Endothelial cell of umbilical vein (primary cell): ENCODE data around the gene NUAK1. TPM values are rescaled to one million over a fixed set of nuclear protein-coding genes. Genes with fewer than 3 reads are reported as not detected.
A peak's percentile ranks its signal among the peaks of the same experiment; 100 is the strongest.

Experiments
- BruUV-seq: library from RNA; stranded (reverse); fragments of 400-500 nt; replicated peaks from 2 replicates; lab custom pipeline; 2021; lab: Mats Ljungman, UMichigan
- CTCF ChIA-PET: fragments of 300-600, 350-600 bp; sonication (Branson Sonifier 250); formaldehyde crosslinking; loops from one replicate; lab custom pipeline; 2021; ENCODE audit warnings: antibody characterized with exemption, inconsistent platforms; lab: Charles Lee
- POLR2A ChIA-PET: fragments of 300-600, 350-600 bp; sonication (Branson Sonifier 250); formaldehyde crosslinking; loops from one replicate; lab custom pipeline; 2021; ENCODE audit warnings: antibody characterized with exemption, inconsistent platforms; lab: Charles Lee
- DNase-seq: peaks from one replicate; pipeline ENCODE4 v3.0.0-alpha.2; 2011; ENCODE audit warnings: low read depth, low spot score
- FAIRE-seq: peaks from 2 replicates; lab custom pipeline; 2011; peaks lifted over from hg19 to GRCh38; lab: Jason Lieb, UNC
- H2AFZ ChIP-seq: 2 replicates; pipeline ENCODE4 v1.6.0; 2012; ENCODE audit warnings: low read depth, low read length, control low read depth, inconsistent platforms
- H3K27ac ChIP-seq: 2 replicates; pipeline ENCODE4 v1.5.1; 2011; ENCODE audit warnings: low read depth, mild to moderate bottlenecking, control low read depth, low read length, moderate library complexity; ENCODE audit not compliant: insufficient read depth
- H3K27me3 ChIP-seq, 2 experiments: 2 replicates each; pipeline versions ENCODE4 v1.6.0 to v1.6.1; 2011; ENCODE audit warnings: low read length in 2 of 2, mixed read lengths in 1 of 2; ENCODE audit not compliant: control insufficient read depth in 2 of 2, insufficient read depth in 2 of 2
- H3K36me3 ChIP-seq, 2 experiments: 2 replicates in 1 of 2; 3 replicates in 1 of 2; pipeline ENCODE4 v1.5.1; 2011; ENCODE audit warnings: low read length in 2 of 2, mild to moderate bottlenecking in 1 of 2, moderate library complexity in 1 of 2; ENCODE audit not compliant: control insufficient read depth in 2 of 2, insufficient read depth in 2 of 2; ENCODE audit errors: extremely low read depth in 1 of 2
- H3K4me1 ChIP-seq: 3 replicates; pipeline ENCODE4 v1.5.1; 2011; ENCODE audit warnings: mild to moderate bottlenecking, low read length; ENCODE audit not compliant: control insufficient read depth, insufficient read depth; ENCODE audit errors: extremely low read depth
- H3K4me2 ChIP-seq: 2 replicates; pipeline ENCODE4 v1.6.1; 2011; ENCODE audit warnings: low read length, control low read depth, mixed read lengths; ENCODE audit not compliant: insufficient read depth
- H3K4me3 ChIP-seq, 3 experiments: fragments of 200-600 bp in 1 of 3; sonication (generic), shearing (Covaris generic) in 1 of 3; replicated peaks in 1 of 3; 2 replicates each; pipeline ENCODE4 v1.5.1; 2011 to 2016; ENCODE audit warnings: control low read depth in 3 of 3, low read length in 3 of 3, mild to moderate bottlenecking in 2 of 3, inconsistent platforms in 1 of 3, low read depth in 1 of 3, moderate library complexity in 1 of 3; ENCODE audit not compliant: insufficient read depth in 1 of 3
- H3K79me2 ChIP-seq: 2 replicates; pipeline ENCODE4 v1.6.0; 2012; ENCODE audit warnings: low read length, inconsistent platforms; ENCODE audit not compliant: control insufficient read depth, insufficient read depth
- H3K9ac ChIP-seq: replicated peaks from 2 replicates; pipeline ENCODE3; 2011; ENCODE audit warnings: low read length, control low read depth; ENCODE audit not compliant: insufficient read depth; ENCODE audit errors: extremely low read depth
- H3K9me1 ChIP-seq: replicated peaks from 3 replicates; pipeline ENCODE4 v1.6.0; 2011; ENCODE audit warnings: mild to moderate bottlenecking, low read length; ENCODE audit not compliant: control insufficient read depth, insufficient read depth; ENCODE audit errors: extremely low read depth
- H3K9me3 ChIP-seq: replicated peaks from 2 replicates; pipeline ENCODE4 v1.5.1; 2012; ENCODE audit warnings: low read length, inconsistent platforms; ENCODE audit not compliant: control insufficient read depth, insufficient read depth
- H4K20me1 ChIP-seq: replicated peaks from 2 replicates; pipeline ENCODE3; 2011; ENCODE audit warnings: mild to moderate bottlenecking, low read length; ENCODE audit not compliant: control insufficient read depth, insufficient read depth; ENCODE audit errors: extremely low read depth
- EZH2 ChIP-seq: IDR thresholded peaks from 2 replicates; pipeline ENCODE4 v1.6.1; 2012; ENCODE audit warnings: borderline replicate concordance, low read depth, mild to moderate bottlenecking, moderate library complexity, low read length, inconsistent platforms; ENCODE audit not compliant: severe bottlenecking
- FOS ChIP-seq: IDR thresholded peaks from 2 replicates; pipeline ENCODE4 v1.6.1; 2011; ENCODE audit warnings: mild to moderate bottlenecking, low read length, moderate library complexity, borderline replicate concordance; ENCODE audit not compliant: insufficient read depth
- JUN ChIP-seq: IDR thresholded peaks from 2 replicates; pipeline ENCODE4 v1.6.1; 2011; ENCODE audit warnings: borderline replicate concordance, low read depth; ENCODE audit not compliant: insufficient read length, insufficient read depth
- MAX ChIP-seq: IDR thresholded peaks from 2 replicates; pipeline ENCODE4 v1.6.1; 2011; ENCODE audit not compliant: insufficient read depth, insufficient read length
- MYC ChIP-seq: IDR thresholded peaks from one replicate; pipeline ENCODE4 v1.6.1; 2011; ENCODE audit warnings: mild to moderate bottlenecking, low read depth, low read length
- POLR2A ChIP-seq: IDR thresholded peaks from 2 replicates; pipeline ENCODE4 v1.6.1; 2012; ENCODE audit warnings: low read depth, mild to moderate bottlenecking, control low read depth, low read length
- POLR2AphosphoS5 ChIP-seq: IDR thresholded peaks from 2 replicates; pipeline ENCODE4 v1.6.1; 2012; ENCODE audit warnings: low read depth, mild to moderate bottlenecking, control low read depth, low read length, moderate library complexity; ENCODE audit not compliant: insufficient read depth
- dilution Hi-C: fragments of 300-500 bp; cut with MboI; formaldehyde crosslinking; loops from one replicate; pipeline ENCODE4 v1.15.0; 2019; ENCODE audit warnings: low sequenced_read_pairs; ENCODE audit not compliant: extremely low pct_ligation_motif_present
- intact Hi-C: fragments of 100-400 bp; cut with micrococcal nuclease; formaldehyde crosslinking; loops from one replicate; pipeline ENCODE4 v1.10.0; 2022
- polyA plus RNA-seq, 4 experiments: library from polyadenylated mRNA; depleted of rRNA in 3 of 4; stranded (reverse) in 3 of 4; unstranded in 1 of 4; fragments of >200 nt; gene quantifications; 2 replicates each; pipeline versions ENCODE4 v1.2.1 to v1.2.3, GENCODE V29; 2011 to 2012; ENCODE audit warnings: missing spikeins in 1 of 4
- total RNA-seq: library from RNA; stranded (reverse); gene quantifications from 2 replicates; pipeline ENCODE4 v1.2.3, GENCODE V29; 2021
- TF ChIP-seq, protein P1 (sequence below), 2 donors: IDR thresholded peaks; 1 replicate in 1 of 2; 2 replicates in 1 of 2; pipeline ENCODE4 v1.5.1; 2011; ENCODE audit warnings: low read length in 2 of 2, mild to moderate bottlenecking in 2 of 2, moderate library complexity in 2 of 2, control low read depth in 1 of 2, inconsistent platforms in 1 of 2, low read depth in 1 of 2; ENCODE audit not compliant: insufficient read depth in 1 of 2; ENCODE audit errors: extremely low read depth in 1 of 2

NUAK1 gene
- total and polyA plus RNA-seq, 2 donors (not counting 3 experiments of a cell fraction or from before 2014, with no cell fraction given): 34.2 to 39.7 TPM

- no peaks in the 10 kb centered on the region for H3K9me3 ChIP-seq
- H3K27me3 ChIP-seq: no peaks in the 10 kb centered on the region
- no peak overlapping the region for H3K27ac ChIP-seq
- H2AFZ ChIP-seq: no peak overlapping the region
- no peaks in the 10 kb centered on the region for H3K79me2 ChIP-seq
- ChIA-PET CTCF (interaction anchor here (0.6 to 2.1 kb wide), 9 partner anchors 9 to 131 kb away, joined by 3 to 17 read pairs (median 3); partner anchors contain the start of gene NUAK1), POLR2A (no interaction called here)
- dilution Hi-C loops: no loop called here
- H3K9ac ChIP-seq: no peak overlapping the region
- peaks cover 0 to 25% of the 10 kb centered on the region in 2 experiments for H3K36me3 ChIP-seq
- FAIRE-seq (peak; percentile 93), DNase-seq (peak; percentile 85)
- peaks cover 20% of the 10 kb centered on the region for H3K4me1 ChIP-seq
- intact Hi-C loops: loop anchor here (1.0 kb wide), 1 partner anchor 11 kb away; no protein-coding TSS in a partner anchor
- TF ChIP-seq EZH2 (no peak), FOS (no peak), POLR2A (no peak), MAX (no peak), POLR2AphosphoS5 (no peak), MYC (no peak), JUN (no peak)
- TF ChIP-seq, protein P1, sequence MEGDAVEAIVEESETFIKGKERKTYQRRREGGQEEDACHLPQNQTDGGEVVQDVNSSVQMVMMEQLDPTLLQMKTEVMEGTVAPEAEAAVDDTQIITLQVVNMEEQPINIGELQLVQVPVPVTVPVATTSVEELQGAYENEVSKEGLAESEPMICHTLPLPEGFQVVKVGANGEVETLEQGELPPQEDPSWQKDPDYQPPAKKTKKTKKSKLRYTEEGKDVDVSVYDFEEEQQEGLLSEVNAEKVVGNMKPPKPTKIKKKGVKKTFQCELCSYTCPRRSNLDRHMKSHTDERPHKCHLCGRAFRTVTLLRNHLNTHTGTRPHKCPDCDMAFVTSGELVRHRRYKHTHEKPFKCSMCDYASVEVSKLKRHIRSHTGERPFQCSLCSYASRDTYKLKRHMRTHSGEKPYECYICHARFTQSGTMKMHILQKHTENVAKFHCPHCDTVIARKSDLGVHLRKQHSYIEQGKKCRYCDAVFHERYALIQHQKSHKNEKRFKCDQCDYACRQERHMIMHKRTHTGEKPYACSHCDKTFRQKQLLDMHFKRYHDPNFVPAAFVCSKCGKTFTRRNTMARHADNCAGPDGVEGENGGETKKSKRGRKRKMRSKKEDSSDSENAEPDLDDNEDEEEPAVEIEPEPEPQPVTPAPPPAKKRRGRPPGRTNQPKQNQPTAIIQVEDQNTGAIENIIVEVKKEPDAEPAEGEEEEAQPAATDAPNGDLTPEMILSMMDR (IDR thresholded peaks at IDR 0.05; ENCODE audit: extremely low read depth in 1 of 2, insufficient read depth in 1 of 2, low read depth in 1 of 2, low read length in 2 of 2): no peak
- no peaks in the 10 kb centered on the region for H3K9me1 ChIP-seq
- H4K20me1 ChIP-seq: peaks cover 5% of the 10 kb centered on the region
- H3K4me3 ChIP-seq: no peak overlapping the region
- BruUV-seq: no TSS peak
- peak overlapping the region; percentile 0 for H3K4me2 ChIP-seq
Measured at GRCh38 chr12:106096376-106096775, 42.4 kb downstream of the NUAK1 start.
